Stimulated activated CD8-positive, alpha-beta memory T cell treated with anti-CD3 and anti-CD28 coated beads, Interleukin-15, amount 100 ng/mL, for 4 hours (primary cell): Measurements from ENCODE around the gene AMT.

Experiments used
- DNase-seq, 2 donors: peaks; one replicate each; pipeline ENCODE4 v3.0.0-alpha.2; 2020; ENCODE audit warnings: low read depth in 2 of 2

Gene AMT

DNA sequence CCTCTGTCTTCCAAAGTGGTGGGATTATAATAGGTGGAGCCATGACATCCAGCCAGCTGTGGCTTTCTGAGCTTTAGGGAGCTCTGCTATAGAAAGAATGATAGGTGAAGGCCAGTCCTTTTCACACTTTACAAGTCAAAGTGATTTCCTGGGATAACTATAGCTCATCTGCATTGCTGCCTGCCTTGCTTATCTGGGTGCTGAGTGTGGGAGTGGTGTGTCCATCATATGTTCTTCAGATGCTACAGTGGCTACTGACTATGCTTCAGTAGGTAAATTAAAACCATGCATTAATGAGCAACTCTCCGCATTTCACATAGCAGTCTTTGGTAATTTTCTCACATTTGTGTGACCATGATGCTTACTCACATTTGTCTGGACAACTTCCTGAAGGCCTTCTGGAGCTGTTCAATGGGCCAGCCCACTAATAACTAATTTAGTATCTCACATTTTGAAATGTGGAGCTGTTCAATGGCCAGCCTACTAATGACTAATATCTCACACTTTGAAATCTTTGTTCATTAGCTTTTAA lies 33.9 kb downstream of the AMT start:
- no peak for DNase-seq

DNA sequence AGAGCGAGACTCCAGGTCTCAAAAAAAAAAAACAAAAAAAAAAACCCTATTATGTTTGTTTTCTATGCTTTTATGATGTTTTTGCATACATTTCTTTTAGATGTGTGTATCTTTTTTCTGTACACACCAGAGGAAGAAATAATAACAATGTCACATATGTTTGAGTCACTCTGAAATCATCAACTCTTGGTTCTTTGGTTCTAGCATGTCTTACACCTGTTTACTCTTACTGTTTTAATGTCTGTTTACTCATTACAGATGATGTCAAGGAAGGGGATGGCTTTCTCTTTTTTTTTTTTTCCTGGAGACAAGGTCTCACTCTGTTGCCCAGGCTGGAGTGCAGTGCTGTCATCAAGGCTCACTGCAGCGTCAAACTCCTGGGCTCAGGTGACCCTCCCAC lies 34.6 kb downstream of the AMT start:
- no peak for DNase-seq

DNA sequence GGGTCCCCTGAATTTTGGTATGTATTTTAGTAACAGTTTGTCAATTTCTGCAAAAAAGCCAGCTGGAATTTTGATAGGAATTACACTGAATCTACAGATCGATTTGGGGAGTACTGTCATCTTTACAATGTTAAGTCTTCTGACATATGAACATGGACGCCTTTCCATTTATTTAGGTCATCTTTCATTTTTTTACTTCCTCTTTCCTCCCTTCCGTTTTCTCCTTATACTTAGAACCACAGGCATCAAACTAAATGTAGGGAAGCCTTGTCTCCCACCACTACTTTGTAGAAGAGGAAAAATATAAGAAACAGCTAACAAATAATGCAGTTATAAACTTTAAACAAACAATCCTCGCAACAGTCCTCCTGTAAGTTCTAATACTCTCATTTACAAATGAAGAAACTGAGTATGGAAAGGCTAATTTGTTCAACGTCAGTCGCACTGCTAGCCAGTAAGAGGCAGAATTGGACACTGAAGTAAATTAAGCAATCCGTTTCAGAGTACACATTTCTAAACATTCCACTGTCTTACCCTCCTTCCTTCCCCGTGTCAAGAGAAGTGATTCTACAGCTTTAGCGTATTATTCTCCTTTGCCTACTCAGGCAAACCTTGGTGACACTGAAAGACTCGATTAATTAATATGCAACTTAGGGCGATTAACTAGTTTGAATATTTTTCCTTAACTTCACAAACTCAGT lies 36.1 kb downstream of the AMT start:
- no peak for DNase-seq

DNA sequence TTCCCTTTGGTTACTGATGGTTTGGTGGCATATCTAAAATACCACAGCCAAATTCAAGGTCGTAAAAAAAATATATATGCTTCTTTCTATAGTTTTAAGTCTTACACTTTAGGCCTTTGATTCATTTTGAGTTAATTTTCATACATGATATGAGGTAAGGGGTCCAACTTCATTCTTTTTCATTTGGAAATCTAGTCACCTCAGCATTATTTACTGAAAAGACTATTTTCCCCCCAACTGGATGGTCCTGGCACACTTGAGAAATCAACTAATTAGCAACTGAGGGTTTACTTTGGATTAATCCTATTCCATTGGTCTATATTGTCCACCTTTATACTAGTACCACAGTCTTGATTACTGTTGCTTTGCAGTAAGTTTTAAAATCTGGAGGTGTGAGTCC lies 36.7 kb downstream of the AMT start:
- DNase-seq, result no peak

DNA sequence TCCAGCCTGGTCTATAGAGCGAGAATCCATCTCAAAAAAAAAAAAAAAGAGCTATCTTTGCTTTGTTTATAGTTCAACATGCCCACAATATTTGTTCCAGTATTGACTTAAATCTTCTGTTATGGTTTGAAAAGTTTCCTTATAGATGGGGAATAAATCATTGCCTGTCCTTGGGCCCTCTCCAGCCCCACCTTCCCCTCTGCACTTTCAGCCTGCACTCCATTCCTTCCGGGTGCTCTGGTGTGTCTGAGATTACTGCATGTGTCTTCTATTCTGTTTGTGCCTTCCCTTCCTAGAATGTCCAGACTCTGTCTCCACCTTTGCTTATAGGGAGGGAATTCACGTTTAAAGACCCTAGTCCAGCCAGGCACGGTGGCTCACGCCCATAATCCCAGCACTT lies 38.9 kb downstream of the AMT start:
- DNase-seq, result no peak

DNA sequence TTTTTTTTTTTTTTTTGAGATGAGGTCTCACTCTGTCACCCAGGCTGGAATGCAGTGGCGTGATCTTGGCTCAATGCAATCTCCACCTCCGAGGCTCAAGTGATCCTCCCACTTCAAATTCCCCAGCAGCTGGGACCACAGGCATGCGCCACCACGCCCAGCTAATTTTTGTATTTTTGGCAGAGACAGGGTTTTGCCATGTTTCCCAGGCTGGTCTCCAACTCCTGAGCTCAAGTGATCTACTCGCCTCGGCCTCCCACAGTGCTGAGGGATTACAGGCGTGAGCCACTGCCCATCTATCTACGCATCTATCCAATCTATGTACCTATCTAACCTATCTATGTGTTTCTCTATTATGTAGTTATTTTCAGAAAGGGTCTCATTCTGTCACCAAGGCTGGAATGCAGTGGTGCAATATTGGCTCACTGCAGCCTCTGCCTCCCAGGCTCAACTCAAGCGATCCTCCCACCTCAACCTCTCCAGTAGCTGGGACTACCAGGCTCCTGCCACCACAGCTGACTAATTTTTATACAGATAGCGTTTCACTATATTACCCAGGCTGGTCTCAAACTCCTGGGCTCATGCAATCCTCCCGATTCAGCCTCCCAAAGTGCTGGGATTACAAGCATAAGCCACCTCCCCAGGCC lies 43.9 kb downstream of the AMT start:
- no peak for DNase-seq

DNA sequence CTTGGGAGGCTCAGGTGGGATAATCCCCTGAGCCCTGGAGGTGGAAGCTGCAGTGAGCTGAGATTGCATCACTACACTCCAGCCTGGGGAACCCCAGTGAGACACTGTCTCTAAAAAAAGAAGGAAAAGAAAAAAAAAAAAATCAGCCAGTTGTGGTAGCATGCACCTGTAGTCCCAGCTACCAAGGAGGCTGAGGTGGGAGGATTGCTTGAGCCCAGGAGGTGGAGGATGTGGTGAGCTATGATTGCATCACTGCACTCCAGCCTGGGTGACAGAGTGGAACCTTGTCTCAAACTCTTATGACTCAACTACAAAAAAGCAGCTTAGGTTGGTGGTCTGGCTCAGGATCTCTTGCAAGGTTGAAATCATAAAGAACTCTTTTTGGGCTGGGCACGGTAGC lies 44.8 kb downstream of the AMT start:
- DNase-seq, result peak; percentile 13 to 46

DNA sequence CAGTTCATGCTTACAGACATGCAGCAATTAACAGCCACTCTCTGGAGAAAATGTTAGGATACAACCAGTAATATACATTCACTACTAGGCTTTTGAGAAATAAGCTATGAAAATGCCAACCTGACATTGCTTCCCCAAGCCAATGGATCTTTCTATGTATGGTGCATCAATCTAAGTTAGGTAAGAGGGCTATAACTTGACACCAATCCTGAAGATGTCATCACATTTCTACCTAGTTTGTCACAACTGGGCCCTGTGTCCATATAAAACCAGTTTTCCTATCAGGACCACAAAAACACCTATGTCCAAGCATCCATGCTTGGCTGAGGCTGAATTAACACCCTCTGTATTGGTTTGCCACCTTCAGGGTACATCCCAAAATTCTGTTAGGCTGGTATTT lies 50.3 kb downstream of the AMT start:
- no peak for DNase-seq

DNA sequence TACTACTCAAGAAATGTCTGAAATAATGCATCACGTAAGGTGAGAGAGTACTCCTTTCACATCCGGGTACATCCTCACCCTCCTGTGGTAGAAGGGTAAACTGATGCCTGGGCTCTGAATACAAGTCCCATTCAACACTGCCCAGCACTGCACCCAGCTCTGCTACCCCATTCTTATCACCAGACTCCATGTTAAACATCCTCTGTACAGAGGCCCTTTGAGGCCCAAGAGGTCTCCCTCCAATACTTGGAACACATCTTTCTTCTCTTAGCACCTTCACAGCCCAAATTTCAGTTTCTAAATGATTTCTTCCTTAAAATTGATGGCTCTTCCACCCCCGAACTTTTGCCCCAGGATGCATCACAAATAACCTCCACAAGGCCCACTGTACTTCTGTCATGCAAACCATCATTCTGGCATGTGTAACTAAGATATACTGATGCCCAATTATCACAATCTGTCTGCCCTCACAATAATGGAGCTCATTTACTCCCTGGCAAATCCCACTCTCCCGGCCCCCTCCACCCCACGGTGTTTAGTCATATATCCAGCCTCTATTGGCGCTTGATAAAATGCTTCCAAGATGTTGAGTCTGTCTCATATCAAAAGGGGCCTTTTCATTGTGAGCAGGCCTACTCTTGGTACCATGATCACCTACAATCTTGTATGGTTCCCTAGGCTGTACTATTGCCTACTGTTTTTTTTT lies 51.5 kb downstream of the AMT start:
- no peak for DNase-seq
